Neural cell (in vitro differentiated cells): ENCODE measurements around the gene CDH12.

Experiments used
- EZH2 ChIP-seq: fragments of 200-600, 300-800 bp; shearing (Covaris generic), sonication (generic); IDR thresholded peaks from 2 replicates; pipeline ENCODE4 v1.6.1; 2014; ENCODE audit warnings: antibody characterized with exemption, low read length, borderline replicate concordance, mild to moderate bottlenecking; ENCODE audit not compliant: insufficient read depth, poor library complexity, severe bottlenecking
- MXI1 ChIP-seq: fragments of 450-650 bp; conservative IDR thresholded peaks from 2 replicates; pipeline ENCODE4 v1.6.1; 2014; ENCODE audit warnings: antibody characterized with exemption, mild to moderate bottlenecking; ENCODE audit not compliant: poor library complexity, severe bottlenecking
- POLR2AphosphoS5 ChIP-seq: IDR thresholded peaks from 2 replicates; pipeline ENCODE4 v1.6.1; 2012
- TAF1 ChIP-seq: IDR thresholded peaks from 2 replicates; pipeline ENCODE4 v1.6.1; 2012; ENCODE audit warnings: low read depth
- TF ChIP-seq, protein P1 (sequence below): fragments of 450-650 bp; IDR thresholded peaks from 2 replicates; pipeline ENCODE4 v1.5.1; 2014; ENCODE audit warnings: antibody characterized with exemption, mild to moderate bottlenecking, moderate library complexity; ENCODE audit not compliant: poor library complexity, severe bottlenecking

DNA sequence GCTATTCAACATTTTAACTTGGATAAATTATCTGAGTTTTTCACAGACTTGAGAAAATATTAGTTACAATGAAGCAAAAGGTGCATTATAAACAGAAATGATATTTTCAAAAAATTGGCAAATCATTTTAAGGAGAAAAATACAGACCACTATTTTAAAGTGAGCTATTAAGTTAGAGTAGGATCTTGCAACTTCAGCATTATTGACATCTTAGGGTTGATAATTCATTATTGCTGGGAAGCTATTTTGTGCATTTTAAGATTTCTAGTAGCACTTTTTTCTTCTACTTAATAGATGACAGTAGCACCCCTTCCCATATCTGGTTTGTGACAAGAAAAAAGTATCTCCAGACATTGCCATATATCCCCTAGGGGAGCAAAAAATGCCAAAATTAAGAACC lies 774.1 kb downstream of the CDH12 start:
- TF ChIP-seq, protein P1, sequence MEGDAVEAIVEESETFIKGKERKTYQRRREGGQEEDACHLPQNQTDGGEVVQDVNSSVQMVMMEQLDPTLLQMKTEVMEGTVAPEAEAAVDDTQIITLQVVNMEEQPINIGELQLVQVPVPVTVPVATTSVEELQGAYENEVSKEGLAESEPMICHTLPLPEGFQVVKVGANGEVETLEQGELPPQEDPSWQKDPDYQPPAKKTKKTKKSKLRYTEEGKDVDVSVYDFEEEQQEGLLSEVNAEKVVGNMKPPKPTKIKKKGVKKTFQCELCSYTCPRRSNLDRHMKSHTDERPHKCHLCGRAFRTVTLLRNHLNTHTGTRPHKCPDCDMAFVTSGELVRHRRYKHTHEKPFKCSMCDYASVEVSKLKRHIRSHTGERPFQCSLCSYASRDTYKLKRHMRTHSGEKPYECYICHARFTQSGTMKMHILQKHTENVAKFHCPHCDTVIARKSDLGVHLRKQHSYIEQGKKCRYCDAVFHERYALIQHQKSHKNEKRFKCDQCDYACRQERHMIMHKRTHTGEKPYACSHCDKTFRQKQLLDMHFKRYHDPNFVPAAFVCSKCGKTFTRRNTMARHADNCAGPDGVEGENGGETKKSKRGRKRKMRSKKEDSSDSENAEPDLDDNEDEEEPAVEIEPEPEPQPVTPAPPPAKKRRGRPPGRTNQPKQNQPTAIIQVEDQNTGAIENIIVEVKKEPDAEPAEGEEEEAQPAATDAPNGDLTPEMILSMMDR, result no peak
- TF ChIP-seq TAF1 (no peak), EZH2 (no peak), POLR2AphosphoS5 (no peak), MXI1 (no peak)
